GM10847 (cell line): Measurements from ENCODE around the gene PSTPIP1.

Experiments used
- POLR2A ChIP-seq: IDR thresholded peaks from 2 replicates; pipeline ENCODE4 v1.6.1; 2011; ENCODE audit not compliant: insufficient read length; ENCODE audit errors: extremely low read depth

PSTPIP1 gene

DNA sequence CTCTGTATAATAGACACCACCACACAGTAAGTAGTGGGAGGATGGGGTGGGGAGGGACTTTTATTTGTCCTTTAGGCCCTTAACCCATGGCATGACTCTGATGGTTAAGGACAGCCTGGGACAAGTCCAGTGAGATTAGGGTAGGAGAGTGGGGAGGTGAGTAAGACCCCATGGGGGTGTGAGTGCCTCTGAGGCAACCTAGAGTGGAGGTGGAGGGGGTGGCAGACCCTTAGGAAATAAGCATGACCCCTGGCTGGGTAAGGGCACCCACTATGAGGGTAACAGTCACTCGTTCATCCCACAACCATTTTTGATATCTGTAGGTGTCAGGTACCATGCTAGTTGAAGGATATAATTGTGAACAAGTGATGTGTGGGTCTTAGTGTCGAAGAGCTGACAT, 21.0 kb upstream of the PSTPIP1 start:
- TF ChIP-seq POLR2A, result no peak

DNA sequence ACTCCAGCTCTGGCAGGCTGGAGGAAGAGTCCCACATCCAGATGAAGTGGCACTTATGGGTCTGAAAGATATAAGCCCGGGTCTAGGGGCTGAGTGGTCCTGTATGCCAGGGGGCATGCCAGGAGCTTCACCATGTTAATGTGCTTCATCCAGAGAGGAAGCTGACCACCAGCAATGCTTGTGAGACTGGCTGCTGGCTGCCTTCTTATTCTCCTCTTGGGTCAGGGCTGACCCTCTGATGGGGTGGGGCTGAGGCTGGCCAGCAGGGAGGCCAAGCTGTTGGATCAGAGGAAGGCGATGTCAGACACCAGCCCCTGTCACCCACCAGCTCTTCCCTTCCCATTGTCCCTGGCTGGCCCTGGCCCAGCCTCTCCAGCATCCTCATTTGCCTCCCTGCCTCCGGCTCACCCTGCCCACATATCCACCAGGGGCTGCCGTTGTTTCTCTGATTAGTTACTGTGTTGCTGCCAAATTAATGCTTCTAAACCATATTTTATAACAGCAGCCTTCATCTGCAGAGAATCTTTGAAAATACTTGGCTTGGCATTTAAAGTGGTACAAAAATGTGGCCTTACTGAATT, 20.4 kb upstream of the PSTPIP1 start:
- TF ChIP-seq POLR2A, result no peak

DNA sequence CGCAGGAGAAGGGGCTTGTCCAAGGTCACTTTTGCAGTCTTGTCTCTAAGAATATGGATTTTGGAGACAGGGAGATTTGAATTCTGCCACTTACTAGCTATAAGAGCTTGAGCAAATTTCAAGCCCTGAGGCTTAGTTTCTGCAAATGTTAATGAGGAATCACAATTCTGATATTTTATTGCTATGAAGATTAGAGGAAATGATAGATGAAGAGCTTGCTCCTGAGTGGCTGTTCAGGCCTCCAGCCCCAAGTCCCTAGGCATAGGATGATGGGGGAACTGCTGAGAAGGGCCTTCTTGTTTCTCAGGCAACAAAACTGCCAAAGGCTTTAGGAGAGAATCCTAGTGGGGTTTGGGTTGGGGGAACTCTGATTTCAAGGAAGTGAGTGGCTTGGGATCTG, 18.8 kb upstream of the PSTPIP1 start:
- TF ChIP-seq POLR2A, result no peak

DNA sequence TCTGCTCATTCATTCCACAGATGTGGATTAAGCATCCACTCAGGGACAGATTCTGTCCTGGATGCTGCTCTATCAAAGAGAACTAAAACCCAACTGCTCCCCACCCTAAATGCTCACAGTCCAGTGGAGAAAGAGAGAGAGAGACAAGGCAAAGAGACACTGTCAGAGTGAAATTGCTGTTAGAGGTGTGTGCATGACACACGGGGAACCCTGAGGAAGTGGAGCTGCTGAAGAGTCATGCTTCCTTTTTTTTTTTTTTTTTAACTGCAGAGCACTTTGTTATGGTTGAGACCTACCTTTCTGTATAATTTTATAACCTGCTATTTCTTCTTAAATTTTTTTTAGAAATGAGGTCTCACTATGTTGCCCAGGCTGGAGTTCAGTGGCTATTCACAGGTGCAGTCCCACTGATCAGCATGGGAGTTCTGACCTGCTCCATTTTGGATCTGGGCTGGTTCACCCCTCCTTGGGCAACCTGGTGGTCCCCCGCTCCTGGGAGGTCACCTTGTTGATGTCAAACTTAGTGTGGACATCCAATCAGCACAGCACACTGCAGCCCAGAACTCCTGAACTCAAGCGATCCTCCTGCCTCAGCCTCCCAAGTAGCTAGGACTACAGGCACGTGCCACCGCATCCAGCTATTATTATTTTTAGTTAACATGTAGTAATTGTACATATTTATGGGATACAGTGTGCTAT, 18.2 kb upstream of the PSTPIP1 start:
- TF ChIP-seq POLR2A, result no peak

DNA sequence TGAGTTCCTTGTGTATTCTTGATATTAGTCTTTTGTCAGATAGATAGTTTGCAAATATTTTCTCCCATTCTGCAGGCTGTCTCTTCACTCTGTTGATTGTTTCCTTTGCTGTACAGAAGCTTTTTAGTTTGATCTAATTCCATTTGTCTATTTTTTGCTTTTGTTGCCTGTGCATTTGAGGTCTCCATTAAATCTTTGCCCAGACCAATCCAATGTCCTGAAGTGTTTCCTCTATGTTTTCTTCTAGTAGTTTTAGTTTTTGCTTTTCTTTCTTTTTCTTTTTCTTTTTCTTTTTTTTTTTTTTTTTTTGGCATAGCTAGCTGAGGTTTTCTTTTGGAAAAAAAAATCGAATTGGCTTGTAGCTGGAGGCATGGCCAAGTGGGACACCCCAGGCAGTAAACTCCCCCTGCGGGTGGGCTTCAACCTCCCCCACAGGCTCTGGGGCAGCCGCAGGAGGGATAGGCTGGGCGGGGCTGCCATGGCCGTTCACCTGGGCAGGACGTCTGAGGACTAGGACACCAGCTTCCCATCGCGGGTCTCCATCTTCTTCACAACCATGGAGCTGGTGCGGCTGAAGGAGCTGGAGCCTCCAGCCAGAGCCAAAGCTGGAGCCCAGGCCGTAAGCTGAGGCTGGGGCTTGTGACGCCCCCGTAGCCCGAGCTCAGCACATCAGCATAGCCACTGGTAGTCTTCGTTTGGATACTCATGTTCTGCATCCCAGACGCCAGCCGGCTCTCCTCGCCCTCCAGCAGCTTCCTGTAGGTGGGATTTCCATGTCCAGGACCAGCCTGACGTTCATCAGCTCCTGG, 16.2 kb upstream of the PSTPIP1 start:
- TF ChIP-seq POLR2A, result no peak

DNA sequence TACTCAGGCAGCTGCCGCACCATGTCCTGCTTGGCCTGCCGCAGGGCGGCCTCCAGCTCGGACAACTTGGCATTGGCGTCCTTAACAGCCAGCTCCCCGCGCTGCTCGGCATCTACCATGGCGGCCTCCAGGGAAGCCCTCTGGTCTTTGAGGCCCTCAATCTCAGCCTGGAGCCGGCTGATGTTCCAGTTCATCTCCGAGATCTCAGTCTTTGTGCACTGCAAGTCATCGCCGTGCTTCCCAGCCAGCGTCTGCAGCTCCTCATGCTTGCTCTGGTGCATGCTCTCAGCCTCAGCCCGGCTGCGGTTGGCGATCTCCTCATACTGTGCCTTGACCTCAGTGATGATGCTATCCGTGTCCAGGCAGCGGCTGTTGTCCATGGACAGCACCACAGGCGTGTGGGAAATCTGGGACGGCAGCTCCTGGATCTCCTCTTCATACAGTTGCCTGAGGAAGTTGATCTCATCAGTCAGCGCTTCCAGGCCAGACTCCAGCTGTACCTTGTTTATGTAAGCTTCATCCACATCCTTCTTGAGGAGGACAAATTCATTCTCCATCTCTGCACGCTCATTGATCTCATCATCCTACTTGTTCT, 15.5 kb upstream of the PSTPIP1 start:
- TF ChIP-seq POLR2A, result no peak

DNA sequence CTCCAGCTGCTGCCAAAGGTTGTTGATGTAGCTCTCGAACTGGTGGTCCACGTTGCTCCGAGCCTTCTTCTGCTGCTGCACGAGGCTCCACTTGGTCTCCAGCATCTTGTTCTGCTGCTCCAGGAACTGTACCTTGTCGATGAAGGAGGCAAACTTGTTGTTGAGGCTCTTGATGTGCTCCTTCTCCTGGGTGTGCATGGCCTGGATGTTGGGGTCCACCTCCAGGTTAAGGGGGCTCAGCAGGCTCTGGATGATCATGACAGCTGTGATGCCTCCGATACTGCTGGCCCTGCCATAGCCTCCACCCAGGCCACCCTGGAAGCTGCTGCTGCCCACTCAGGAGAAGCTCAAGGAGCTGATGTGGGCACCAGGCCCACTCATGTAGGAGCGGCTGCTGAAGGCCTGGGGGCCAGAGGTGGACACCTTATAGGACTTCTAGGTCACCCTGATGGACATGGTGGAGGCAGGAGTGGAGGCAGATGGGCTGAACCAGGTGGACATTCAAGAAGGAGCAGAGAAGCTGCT, 14.9 kb upstream of the PSTPIP1 start:
- TF ChIP-seq POLR2A, result no peak

DNA sequence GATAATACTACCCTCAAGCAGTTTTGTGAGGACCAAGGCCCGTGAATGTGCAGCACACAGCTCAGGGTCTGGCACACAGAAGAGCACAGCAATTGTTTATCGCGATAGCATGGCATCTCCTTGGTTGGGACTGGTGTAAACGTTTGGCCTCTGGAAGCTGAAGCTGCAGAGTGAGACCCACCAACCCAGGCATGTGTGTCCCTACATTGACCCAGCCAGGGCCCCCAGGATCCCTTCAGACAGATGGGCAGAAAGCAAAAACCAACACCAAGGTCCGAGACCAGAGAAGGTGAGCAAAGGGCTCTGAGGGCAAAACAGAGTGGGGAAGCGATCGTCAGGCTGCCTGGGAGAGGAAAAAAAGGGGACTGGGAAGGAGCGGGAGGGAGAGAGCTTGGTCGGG, 12.6 kb upstream of the PSTPIP1 start:
- TF ChIP-seq POLR2A, result no peak

DNA sequence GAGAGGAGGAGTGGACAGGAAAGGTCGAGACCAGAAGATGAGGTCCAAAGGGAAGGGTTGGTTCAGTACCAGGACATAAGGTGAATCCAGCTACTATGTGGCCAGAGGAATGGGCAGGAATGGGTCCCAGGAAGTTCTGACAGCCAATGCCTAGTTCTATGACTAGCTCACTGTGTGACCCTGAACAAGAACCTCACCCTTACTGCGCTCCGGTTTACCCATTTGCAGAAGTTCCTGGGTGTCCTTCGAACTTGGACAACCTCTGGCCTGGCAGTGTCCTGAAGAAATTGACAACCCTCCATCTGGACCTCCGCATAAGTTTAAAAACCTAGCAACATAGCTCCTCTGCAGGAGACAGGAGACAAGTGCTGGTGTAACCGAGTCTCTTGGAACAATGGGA, 12.2 kb upstream of the PSTPIP1 start:
- no peak for TF ChIP-seq POLR2A

DNA sequence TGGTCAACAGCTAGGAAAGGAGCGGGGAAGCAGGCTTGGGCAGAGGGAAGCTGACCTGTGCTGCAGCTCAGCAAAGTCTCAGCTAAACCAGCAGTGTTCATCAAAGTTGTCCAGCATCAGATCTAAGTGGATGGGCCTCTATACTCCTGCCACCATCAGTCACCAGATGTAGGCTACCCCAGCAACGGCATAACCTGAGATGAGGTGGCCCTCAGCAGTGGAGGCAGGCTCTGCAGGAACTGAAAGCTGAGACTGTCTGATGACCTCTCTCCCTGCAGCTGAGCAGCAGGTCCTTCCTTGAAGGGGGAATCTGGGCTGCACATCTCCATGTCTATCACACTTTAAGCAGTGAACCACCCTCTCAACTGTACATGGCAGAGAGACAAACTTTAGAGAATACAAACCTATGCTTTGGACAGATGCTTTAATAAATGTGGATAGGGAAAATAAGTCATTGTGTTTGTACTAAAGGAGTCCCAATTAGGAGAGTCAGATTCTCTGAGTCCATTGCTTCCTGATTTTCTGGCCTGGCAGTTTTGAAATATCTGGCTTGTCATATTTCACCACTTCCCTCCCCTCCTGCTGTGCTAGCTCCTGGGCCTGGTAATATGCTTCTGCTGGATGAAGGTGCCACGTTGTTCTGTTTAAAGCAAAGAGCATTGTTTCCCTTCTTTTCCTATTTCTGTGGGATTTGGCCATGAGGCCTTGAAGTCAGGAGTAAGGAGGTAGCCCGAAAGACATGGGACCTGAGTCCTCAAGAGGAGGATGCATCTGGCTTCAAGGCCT, 11.1 kb upstream of the PSTPIP1 start:
- TF ChIP-seq POLR2A, result no peak

DNA sequence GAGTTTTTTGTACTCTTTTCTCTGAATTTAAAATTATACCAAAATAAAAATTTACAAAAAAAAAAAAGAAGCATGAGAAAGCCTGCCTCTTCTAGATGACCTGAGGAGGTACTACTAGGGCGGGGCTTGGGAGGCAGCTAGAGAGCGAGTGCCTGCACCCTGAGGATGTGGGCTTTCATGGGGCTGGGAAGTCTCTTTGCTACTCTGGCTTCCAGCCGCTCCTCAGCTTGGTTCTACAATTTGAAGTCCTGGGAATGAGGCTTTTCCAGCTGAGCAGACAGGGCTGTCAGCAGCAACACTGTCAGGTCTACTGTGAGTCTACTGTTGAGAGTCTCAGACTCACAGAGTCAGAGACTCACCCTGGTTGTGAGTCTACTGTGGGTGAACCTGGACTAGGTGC, 8.2 kb upstream of the PSTPIP1 start:
- TF ChIP-seq POLR2A, result no peak

DNA sequence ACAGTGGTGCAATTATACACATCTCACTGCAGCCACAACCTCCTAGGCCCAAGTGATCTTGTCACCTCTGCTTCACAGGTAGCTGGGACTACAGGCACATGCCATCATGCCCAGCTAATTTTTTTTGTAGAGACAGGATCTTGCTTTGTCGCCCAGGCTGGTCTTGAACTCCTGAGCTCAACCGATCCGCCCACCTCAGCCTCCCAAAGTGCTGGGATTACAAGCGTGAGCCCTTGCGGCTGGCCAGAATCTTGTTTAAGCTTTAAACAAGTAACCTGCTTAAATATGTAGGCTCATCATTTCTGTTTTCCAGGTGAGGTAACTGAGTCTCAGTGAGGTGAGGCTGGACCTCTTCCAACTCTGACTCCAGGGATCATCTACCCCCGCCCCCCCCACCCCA, 7.7 kb upstream of the PSTPIP1 start:
- no peak for TF ChIP-seq POLR2A

DNA sequence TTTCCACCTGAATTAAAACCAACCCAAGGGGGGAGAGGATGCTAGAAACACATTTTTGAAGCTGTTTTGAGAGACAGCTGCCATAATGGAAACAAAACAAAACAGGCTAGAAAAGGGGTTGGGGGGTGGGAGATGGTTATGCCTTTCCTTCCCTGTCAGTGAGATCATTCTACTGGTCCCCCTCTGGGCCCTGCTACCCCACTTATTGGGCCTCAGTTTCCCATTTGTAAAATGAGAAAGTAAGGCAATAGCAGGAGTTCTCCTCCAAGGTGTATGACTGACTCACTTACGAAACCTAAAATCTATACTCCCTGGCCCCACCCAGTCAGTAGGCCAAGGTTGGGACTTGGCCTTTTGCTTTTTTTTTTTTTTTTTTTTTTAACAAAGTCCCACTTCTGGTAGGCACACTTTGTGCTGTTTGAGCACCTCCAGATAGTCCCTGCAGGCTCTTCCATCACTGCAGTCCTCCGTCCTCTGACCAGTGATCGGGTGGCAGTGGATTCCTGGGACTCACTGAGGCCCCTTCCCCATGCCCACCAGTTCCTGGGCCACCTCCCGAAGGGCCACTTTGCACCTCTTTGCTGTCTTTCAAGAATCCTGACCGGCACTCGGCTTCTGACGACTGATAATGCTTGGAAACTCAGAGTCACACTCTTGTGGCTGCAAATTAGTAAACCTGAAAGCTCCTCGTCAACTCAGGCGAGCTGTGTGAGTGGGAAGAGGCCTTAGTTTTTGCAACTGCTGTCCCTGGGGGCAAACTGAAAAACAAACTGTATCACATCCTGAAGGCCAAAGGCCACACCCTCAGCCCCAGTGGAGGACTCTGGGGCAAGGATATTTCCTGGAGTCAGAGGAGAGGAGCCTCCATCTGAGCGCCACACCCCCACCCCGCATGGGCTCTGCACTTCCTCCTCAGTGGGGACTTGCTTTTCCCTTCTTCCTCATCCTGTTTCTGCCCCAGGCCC, 6.7 kb upstream of the PSTPIP1 start:
- no peak for TF ChIP-seq POLR2A
